HepG2 (cell line): ENCODE data around the gene GATAD2B. TPM values are rescaled to one million over a fixed set of nuclear protein-coding genes. Genes with fewer than 3 reads are reported as not detected.

Experiments
- CTCF ChIP-seq: sonication (generic); formaldehyde crosslinking; IDR thresholded peaks from 2 replicates; pipeline ENCODE4 v1.5.0; 2020; ENCODE audit warnings: mild to moderate bottlenecking, missing genetic modification reagents, moderate library complexity
- DNMT3B ChIP-seq: conservative IDR thresholded peaks from 2 replicates; pipeline ENCODE4 v1.6.1; 2016; ENCODE audit warnings: missing biosample characterization, control low read depth
- E2F2 ChIP-seq: sonication (generic); formaldehyde crosslinking; IDR thresholded peaks from 2 replicates; pipeline ENCODE4 v1.4.0; 2020; ENCODE audit warnings: missing genetic modification reagents, borderline replicate concordance
- GABPA ChIP-seq, 2 experiments: IDR thresholded peaks; 2 replicates each; pipeline ENCODE4 v1.6.1; 2011 to 2016; ENCODE audit warnings: low read depth in 2 of 2, low read length in 1 of 2, missing biosample characterization in 1 of 2, missing genetic modification characterization in 1 of 2
- TEAD3 ChIP-seq: optimal IDR thresholded peaks from 2 replicates; pipeline ENCODE3; 2016; ENCODE audit warnings: borderline replicate concordance
- ZNF274 ChIP-seq: sonication (generic); formaldehyde crosslinking; IDR thresholded peaks from 2 replicates; pipeline ENCODE4 v1.5.1; 2020; ENCODE audit warnings: mild to moderate bottlenecking, missing genetic modification reagents
- ZNF503 ChIP-seq: sonication (generic); formaldehyde crosslinking; IDR thresholded peaks from 2 replicates; pipeline ENCODE4 v1.4.0; 2020; ENCODE audit warnings: missing genetic modification reagents
- ZNF543 ChIP-seq: sonication (generic); formaldehyde crosslinking; IDR thresholded peaks from 2 replicates; pipeline ENCODE4 v1.4.0; 2020; ENCODE audit warnings: mild to moderate bottlenecking, missing genetic modification reagents
- ZNF710 ChIP-seq: sonication (generic); formaldehyde crosslinking; IDR thresholded peaks from 2 replicates; pipeline ENCODE4 v1.5.0; 2020; ENCODE audit warnings: mild to moderate bottlenecking, missing genetic modification reagents, borderline replicate concordance
- ZNF775 ChIP-seq: sonication (generic); formaldehyde crosslinking; IDR thresholded peaks from 2 replicates; pipeline ENCODE4 v1.4.0; 2020; ENCODE audit warnings: missing genetic modification reagents, mild to moderate bottlenecking, moderate library complexity, borderline replicate concordance
- polyA plus RNA-seq, 8 experiments: library from polyadenylated mRNA; depleted of rRNA in 3 of 8; stranded (reverse) in 7 of 8; unstranded in 1 of 8; fragments of >200 nt; fragmentation: Illumina TruSeq in 4 of 8; extraction: Trizol in 4 of 8; gene quantifications; 2 replicates each; pipeline versions ENCODE4 v1.2.1 to v1.2.3, GENCODE V29; 2011 to 2016; ENCODE audit warnings: low read depth in 4 of 8, missing spikeins in 1 of 8, mixed read lengths in 1 of 8; ENCODE audit not compliant: insufficient read depth in 1 of 8
- total RNA-seq, 5 experiments: library from RNA; depleted of rRNA; stranded (reverse); fragments of >200 nt; fragmentation: Illumina TruSeq; extraction: Trizol; gene quantifications; 2 replicates each; pipeline ENCODE4 v1.2.3, GENCODE V29; 2016; ENCODE audit warnings: low read depth in 1 of 5
- TF ChIP-seq, protein P1 (sequence below): sonication (generic); formaldehyde crosslinking; IDR thresholded peaks from 2 replicates; pipeline ENCODE4 v1.4.0; 2020; ENCODE audit warnings: missing genetic modification reagents, borderline replicate concordance
- TF ChIP-seq, protein P2 (sequence below): sonication (generic); formaldehyde crosslinking; IDR thresholded peaks from 2 replicates; pipeline ENCODE4 v1.4.0; 2020; ENCODE audit warnings: low read depth, missing genetic modification reagents

The GATAD2B gene
- total and polyA plus RNA-seq, 2 of the 13 experiments (the other 11 are each of a cell fraction or from before 2014, with no cell fraction given): 3.2 to 5.2 TPM

GRCh38 chr1:153796786-153797659 lies 125.7 kb downstream of the GATAD2B start (continued):
- TF ChIP-seq, protein P1, sequence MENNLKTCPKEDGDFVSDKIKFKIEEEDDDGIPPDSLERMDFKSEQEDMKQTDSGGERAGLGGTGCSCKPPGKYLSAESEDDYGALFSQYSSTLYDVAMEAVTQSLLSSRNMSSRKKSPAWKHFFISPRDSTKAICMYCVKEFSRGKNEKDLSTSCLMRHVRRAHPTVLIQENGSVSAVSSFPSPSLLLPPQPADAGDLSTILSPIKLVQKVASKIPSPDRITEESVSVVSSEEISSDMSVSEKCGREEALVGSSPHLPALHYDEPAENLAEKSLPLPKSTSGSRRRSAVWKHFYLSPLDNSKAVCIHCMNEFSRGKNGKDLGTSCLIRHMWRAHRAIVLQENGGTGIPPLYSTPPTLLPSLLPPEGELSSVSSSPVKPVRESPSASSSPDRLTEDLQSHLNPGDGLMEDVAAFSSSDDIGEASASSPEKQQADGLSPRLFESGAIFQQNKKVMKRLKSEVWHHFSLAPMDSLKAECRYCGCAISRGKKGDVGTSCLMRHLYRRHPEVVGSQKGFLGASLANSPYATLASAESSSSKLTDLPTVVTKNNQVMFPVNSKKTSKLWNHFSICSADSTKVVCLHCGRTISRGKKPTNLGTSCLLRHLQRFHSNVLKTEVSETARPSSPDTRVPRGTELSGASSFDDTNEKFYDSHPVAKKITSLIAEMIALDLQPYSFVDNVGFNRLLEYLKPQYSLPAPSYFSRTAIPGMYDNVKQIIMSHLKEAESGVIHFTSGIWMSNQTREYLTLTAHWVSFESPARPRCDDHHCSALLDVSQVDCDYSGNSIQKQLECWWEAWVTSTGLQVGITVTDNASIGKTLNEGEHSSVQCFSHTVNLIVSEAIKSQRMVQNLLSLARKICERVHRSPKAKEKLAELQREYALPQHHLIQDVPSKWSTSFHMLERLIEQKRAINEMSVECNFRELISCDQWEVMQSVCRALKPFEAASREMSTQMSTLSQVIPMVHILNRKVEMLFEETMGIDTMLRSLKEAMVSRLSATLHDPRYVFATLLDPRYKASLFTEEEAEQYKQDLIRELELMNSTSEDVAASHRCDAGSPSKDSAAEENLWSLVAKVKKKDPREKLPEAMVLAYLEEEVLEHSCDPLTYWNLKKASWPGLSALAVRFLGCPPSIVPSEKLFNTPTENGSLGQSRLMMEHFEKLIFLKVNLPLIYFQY (CRISPR knock-in tag): no peak
- TF ChIP-seq ZNF710 (CRISPR knock-in tag) (no peak), ZNF543 (CRISPR knock-in tag) (no peak), GABPA (IDR thresholded peaks at IDR 0.05; ENCODE audit: low read depth, low read length) (no peak), GABPA (CRISPR knock-in tag; IDR thresholded peaks at IDR 0.05; ENCODE audit: low read depth) (no peak), ZNF503 (no peak), ZNF274 (no peak), DNMT3B (CRISPR knock-in tag) (no peak), ZNF775 (CRISPR knock-in tag) (no peak), CTCF (peak; percentile 84), TEAD3 (CRISPR knock-in tag) (no peak), E2F2 (CRISPR knock-in tag) (no peak)
- TF ChIP-seq, protein P2, sequence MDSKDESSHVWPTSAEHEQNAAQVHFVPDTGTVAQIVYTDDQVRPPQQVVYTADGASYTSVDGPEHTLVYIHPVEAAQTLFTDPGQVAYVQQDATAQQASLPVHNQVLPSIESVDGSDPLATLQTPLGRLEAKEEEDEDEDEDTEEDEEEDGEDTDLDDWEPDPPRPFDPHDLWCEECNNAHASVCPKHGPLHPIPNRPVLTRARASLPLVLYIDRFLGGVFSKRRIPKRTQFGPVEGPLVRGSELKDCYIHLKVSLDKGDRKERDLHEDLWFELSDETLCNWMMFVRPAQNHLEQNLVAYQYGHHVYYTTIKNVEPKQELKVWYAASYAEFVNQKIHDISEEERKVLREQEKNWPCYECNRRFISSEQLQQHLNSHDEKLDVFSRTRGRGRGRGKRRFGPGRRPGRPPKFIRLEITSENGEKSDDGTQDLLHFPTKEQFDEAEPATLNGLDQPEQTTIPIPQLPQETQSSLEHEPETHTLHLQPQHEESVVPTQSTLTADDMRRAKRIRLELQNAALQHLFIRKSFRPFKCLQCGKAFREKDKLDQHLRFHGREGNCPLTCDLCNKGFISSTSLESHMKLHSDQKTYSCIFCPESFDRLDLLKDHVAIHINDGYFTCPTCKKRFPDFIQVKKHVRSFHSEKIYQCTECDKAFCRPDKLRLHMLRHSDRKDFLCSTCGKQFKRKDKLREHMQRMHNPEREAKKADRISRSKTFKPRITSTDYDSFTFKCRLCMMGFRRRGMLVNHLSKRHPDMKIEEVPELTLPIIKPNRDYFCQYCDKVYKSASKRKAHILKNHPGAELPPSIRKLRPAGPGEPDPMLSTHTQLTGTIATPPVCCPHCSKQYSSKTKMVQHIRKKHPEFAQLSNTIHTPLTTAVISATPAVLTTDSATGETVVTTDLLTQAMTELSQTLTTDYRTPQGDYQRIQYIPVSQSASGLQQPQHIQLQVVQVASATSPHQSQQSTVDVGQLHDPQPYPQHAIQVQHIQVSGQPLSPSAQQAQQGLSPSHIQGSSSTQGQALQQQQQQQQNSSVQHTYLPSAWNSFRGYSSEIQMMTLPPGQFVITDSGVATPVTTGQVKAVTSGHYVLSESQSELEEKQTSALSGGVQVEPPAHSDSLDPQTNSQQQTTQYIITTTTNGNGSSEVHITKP (CRISPR knock-in tag): no peak
